Erythroblast (primary cell): ENCODE data around the gene APP.

Source experiments
- GATA1 ChIP-seq: IDR thresholded peaks from 2 replicates; pipeline ENCODE4 v1.6.1; 2011; ENCODE audit warnings: low read depth, mild to moderate bottlenecking, control low read depth, low read length, moderate library complexity
- POLR2A ChIP-seq: IDR thresholded peaks from 2 replicates; pipeline ENCODE4 v1.6.1; 2011; ENCODE audit warnings: mild to moderate bottlenecking, low read length

- TF ChIP-seq POLR2A (no peak), GATA1 (no peak)
Observed at GRCh38 chr21:25888711-25889110, 281.9 kb downstream of the APP start.
